ENCODE data around the gene CFB.

- TF ChIP-seq CTCF (IDR thresholded peaks at IDR 0.05) = no peak
- no peak for TF ChIP-seq EZH2phosphoT487 (IDR thresholded peaks at IDR 0.05)
Measured at GRCh38 chr6:31897612-31898382, 48.1 kb upstream of the CFB start, which contains the start of gene EHMT2.
